Hepatocyte (in vitro differentiated cells): ENCODE results near the gene ETV6.

Experiments used
- CTCF ChIP-seq: fragments of 200-600 bp; sonication (generic); IDR thresholded peaks from 2 replicates; pipeline ENCODE4 v1.5.1; 2016; ENCODE audit warnings: antibody characterized with exemption, mild to moderate bottlenecking; ENCODE audit not compliant: poor library complexity
- EZH2 ChIP-seq: fragments of 200-600 bp; sonication (generic); IDR thresholded peaks from 2 replicates; pipeline ENCODE4 v1.6.1; 2016; ENCODE audit warnings: antibody characterized with exemption, mild to moderate bottlenecking, borderline replicate concordance
- EZH2phosphoT487 ChIP-seq: fragments of 200-600 bp; sonication (generic); IDR thresholded peaks from one replicate; pipeline ENCODE4 v1.6.1; 2018; ENCODE audit warnings: antibody characterized with exemption, mild to moderate bottlenecking, low read depth, moderate library complexity; ENCODE audit not compliant: unreplicated experiment, severe bottlenecking

- TF ChIP-seq CTCF (no peak), EZH2 (no peak), EZH2phosphoT487 (no peak)
Measured at GRCh38 chr12:11787933-11788849, 138.7 kb downstream of the ETV6 start.
